GM12878 (cell line): ENCODE results near the gene PTPN2. TPM values are rescaled to one million over a fixed set of nuclear protein-coding genes. Genes with fewer than 3 reads are reported as not detected.

Experiments
- ATAC-seq: fragments of 200-7000 bp; cut with Tn5 transposase; 3 replicates; pipeline ENCODE4 v1.9.1; 2020; ENCODE audit warnings: mild to moderate bottlenecking, moderate library complexity
- BruUV-seq: library from RNA; stranded (reverse); fragments of 400-500 nt; replicated peaks from 2 replicates; lab custom pipeline; 2021; lab: Mats Ljungman, UMichigan
- CTCF ChIA-PET: fragments of 300-600 bp; sonication (Branson Sonifier 250); formaldehyde crosslinking; extraction: SDS; loops from one replicate; lab custom pipeline; 2021; ENCODE audit warnings: inconsistent platforms; lab: Yijun Ruan, JAX
- POLR2A ChIA-PET: fragments of 350-600 bp; formaldehyde crosslinking; extraction: SDS; loops from one replicate; lab custom pipeline; 2021; ENCODE audit warnings: inconsistent platforms; lab: Charles Lee
- RAD21 ChIA-PET: fragments of 300-600 bp; sonication (Branson Sonifier 250); formaldehyde crosslinking; loops from one replicate; lab custom pipeline; 2023; ENCODE audit warnings: antibody characterized with exemption; ENCODE audit not compliant: unreplicated experiment; lab: Charles Lee
- SMC1A ChIA-PET: fragments of 300-600 bp; sonication (Branson Sonifier 250); formaldehyde crosslinking; loops from one replicate; lab custom pipeline; 2023; ENCODE audit not compliant: unreplicated experiment, uncharacterized antibody; lab: Charles Lee
- DNase-seq: peaks from one replicate; pipeline ENCODE4 v3.0.0-alpha.2; 2011; ENCODE audit warnings: low read depth, low spot score
- FAIRE-seq: peaks from 3 replicates; lab custom pipeline; 2011; peaks lifted over from hg19 to GRCh38; lab: Jason Lieb, UNC
- H2AFZ ChIP-seq: 2 replicates; pipeline ENCODE4 v1.6.0; 2011; ENCODE audit warnings: low read depth, low read length, control low read depth; ENCODE audit not compliant: control insufficient read depth
- H3K27ac ChIP-seq: 2 replicates; pipeline ENCODE4 v1.5.1; 2011; ENCODE audit warnings: control low read depth; ENCODE audit not compliant: control insufficient read depth, insufficient read depth
- H3K27me3 ChIP-seq, 2 experiments: replicated peaks in 1 of 2; 2 replicates each; pipeline versions ENCODE4 v1.6.0 to v1.6.1; 2011; ENCODE audit warnings: low read length in 1 of 2; ENCODE audit not compliant: control insufficient read depth in 2 of 2, insufficient read depth in 2 of 2
- H3K36me3 ChIP-seq, 2 experiments: 2 replicates each; pipeline ENCODE4 v1.5.1; 2011; ENCODE audit warnings: low read length in 1 of 2; ENCODE audit not compliant: control insufficient read depth in 2 of 2, insufficient read depth in 2 of 2
- H3K4me1 ChIP-seq: 2 replicates; pipeline ENCODE4 v1.6.1; 2011; ENCODE audit warnings: mild to moderate bottlenecking, low read length, moderate library complexity, mixed read lengths; ENCODE audit not compliant: control insufficient read depth, insufficient read depth
- H3K4me2 ChIP-seq: 2 replicates; pipeline ENCODE4 v1.6.0; 2011; ENCODE audit warnings: control low read depth; ENCODE audit not compliant: control insufficient read depth, insufficient read depth
- H3K4me3 ChIP-seq: fragments of 200-600 bp; sonication (generic); 2 replicates; pipeline ENCODE4 v1.5.1; 2016
- H3K79me2 ChIP-seq: 2 replicates; pipeline ENCODE4 v1.6.0; 2011; ENCODE audit warnings: low read length; ENCODE audit not compliant: control insufficient read depth, insufficient read depth
- H3K9ac ChIP-seq: 2 replicates; pipeline ENCODE4 v1.8.0; 2011; ENCODE audit warnings: low read length, control low read depth, mixed read lengths; ENCODE audit not compliant: control insufficient read depth, insufficient read depth
- H3K9me3 ChIP-seq: replicated peaks from 3 replicates; pipeline ENCODE4 v1.5.1; 2011; ENCODE audit warnings: mild to moderate bottlenecking, low read length; ENCODE audit not compliant: control insufficient read depth, insufficient read depth
- H4K20me1 ChIP-seq: 2 replicates; pipeline ENCODE4 v1.6.0; 2011; ENCODE audit not compliant: control insufficient read depth, insufficient read depth
- BCL11A ChIP-seq: IDR thresholded peaks from 2 replicates; pipeline ENCODE4 v1.6.1; 2011; ENCODE audit warnings: low read depth, low read length
- BMI1 ChIP-seq: fragments of 450-650 bp; IDR thresholded peaks from 2 replicates; pipeline ENCODE4 v1.6.1; 2016; ENCODE audit warnings: mild to moderate bottlenecking, moderate library complexity, borderline replicate concordance
- BRCA1 ChIP-seq: IDR thresholded peaks from 2 replicates; pipeline ENCODE4 v1.6.1; 2011; ENCODE audit warnings: low read depth, low read length, improper control_type of control experiment
- CREB1 ChIP-seq: IDR thresholded peaks from 2 replicates; pipeline ENCODE4 v1.6.1; 2012; ENCODE audit warnings: low read depth, mild to moderate bottlenecking, inconsistent platforms
- CREM ChIP-seq: IDR thresholded peaks from 2 replicates; pipeline ENCODE4 v1.6.1; 2014; ENCODE audit warnings: antibody characterized with exemption, low read depth
- HCFC1 ChIP-seq: fragments of 150-350 bp; IDR thresholded peaks from 2 replicates; pipeline ENCODE4 v1.6.1; 2014; ENCODE audit warnings: low read length
- IKZF2 ChIP-seq, 2 experiments: fragments of 450-650 bp; IDR thresholded peaks; 2 replicates each; pipeline ENCODE4 v1.6.1; 2017; ENCODE audit warnings: mild to moderate bottlenecking in 2 of 2, moderate library complexity in 2 of 2
- MTA3 ChIP-seq: IDR thresholded peaks from 2 replicates; pipeline ENCODE4 v1.6.1; 2012; ENCODE audit warnings: low read length, inconsistent platforms, borderline replicate concordance
- MXI1 ChIP-seq: fragments of 150-350 bp; IDR thresholded peaks from 2 replicates; pipeline ENCODE4 v1.6.1; 2011; ENCODE audit warnings: low read depth, mild to moderate bottlenecking, inconsistent platforms, low read length, improper control_type of control experiment
- NBN ChIP-seq: fragments of 450-650 bp; IDR thresholded peaks from 2 replicates; pipeline ENCODE4 v1.6.1; 2016
- NFXL1 ChIP-seq: fragments of 450-650 bp; IDR thresholded peaks from 2 replicates; pipeline ENCODE4 v1.6.1; 2017; ENCODE audit warnings: antibody characterized with exemption, mild to moderate bottlenecking, borderline replicate concordance
- PKNOX1 ChIP-seq: fragments of 450-650 bp; IDR thresholded peaks from 2 replicates; pipeline ENCODE4 v1.6.1; 2016; ENCODE audit warnings: mild to moderate bottlenecking
- POLR2AphosphoS2 ChIP-seq: IDR thresholded peaks from 2 replicates; pipeline ENCODE4 v1.6.1; 2011; ENCODE audit warnings: low read depth, mild to moderate bottlenecking, low read length, improper control_type of control experiment, moderate library complexity
- PRDM15 ChIP-seq: fragments of 450-650 bp; formaldehyde crosslinking; IDR thresholded peaks from 2 replicates; pipeline ENCODE4 v1.4.0; 2020; ENCODE audit warnings: mild to moderate bottlenecking, moderate library complexity
- WRNIP1 ChIP-seq: IDR thresholded peaks from 2 replicates; pipeline ENCODE4 v1.6.1; 2011; ENCODE audit warnings: low read depth, low read length, improper control_type of control experiment, borderline replicate concordance
- ZNF207 ChIP-seq: fragments of 450-650 bp; IDR thresholded peaks from 2 replicates; pipeline ENCODE4 v1.6.1; 2014; ENCODE audit warnings: antibody characterized with exemption, mild to moderate bottlenecking, borderline replicate concordance
- ZNF274 ChIP-seq: IDR thresholded peaks from one replicate; pipeline ENCODE4 v1.8.0; 2011; ENCODE audit not compliant: insufficient read length, insufficient read depth
- ZNF384 ChIP-seq: IDR thresholded peaks from 2 replicates; pipeline ENCODE4 v1.6.1; 2012; ENCODE audit warnings: low read depth, mild to moderate bottlenecking, low read length, improper control_type of control experiment, borderline replicate concordance
- WGBS: methylation state at CpG from one replicate; pipeline ENCODE4 v1.1.6; 2016; ENCODE audit warnings: low lambda C conversion rate; ENCODE audit not compliant: insufficient replicate concordance, insufficient coverage; ENCODE audit errors: missing lambda C conversion rate; 5-methylcytosine and 5-hydroxymethylcytosine counted together
- in situ Hi-C: fragments of 300-500 bp; cut with MboI; formaldehyde crosslinking; loops from 9 replicates; pipeline ENCODE4 v1.14.3; 2018; ENCODE audit warnings: mixed read lengths
- intact Hi-C: fragments of 100-400 bp; cut with micrococcal nuclease; formaldehyde crosslinking; loops from one replicate; pipeline ENCODE4 v1.14.2; 2022; ENCODE audit not compliant: unreplicated experiment
- polyA plus RNA-seq, 11 experiments: library from polyadenylated mRNA; depleted of rRNA in 4 of 11; unstranded in 6 of 11; stranded (reverse) in 5 of 11; fragments of >200 nt; fragmentation: Nextera tagmentation in 4 of 11; fragmentation: Illumina TruSeq in 1 of 11; extraction: Ambion mirVana in 4 of 11; extraction: Trizol in 1 of 11; gene quantifications; 1 replicate in 1 of 11; 2 replicates in 10 of 11; pipeline versions ENCODE4 v1.2.1 to v1.2.3, GENCODE V29; 2011 to 2016; ENCODE audit warnings: inconsistent platforms in 2 of 11, missing spikeins in 2 of 11, low read depth in 1 of 11
- total RNA-seq, 4 experiments: library from RNA; depleted of rRNA in 3 of 4; stranded (reverse); fragments of >200 nt in 3 of 4; fragmentation: Illumina TruSeq in 1 of 4; extraction: Trizol in 1 of 4; gene quantifications; 2 replicates each; pipeline versions ENCODE4 v1.2.1 to v1.2.3, GENCODE V29; 2013 to 2021

PTPN2 gene
- total and polyA plus RNA-seq, 10 of the 15 experiments (the other 5 are each of a cell fraction or from before 2014, with no cell fraction given), result 46.5 to 86.7 (median 64.6) TPM

- H2AFZ ChIP-seq, result peak overlapping the region; percentile 51
- in situ Hi-C loops, result no loop called here
- TF ChIP-seq WRNIP1 (no peak), NBN (no peak; the same call in 1 of the 2 replicates), CREM (no peak), ZNF207 (no peak), BMI1 (no peak), MTA3 (no peak), IKZF2 (IDR thresholded peaks at IDR 0.05) (0 out of 4 replicates have a peak, but pooled peaks have one; percentile 18 to 23), PKNOX1 (no peak), CREB1 (no peak), BCL11A (no peak), NFXL1 (no peak), HCFC1 (no peak), PRDM15 (CRISPR knock-in tag) (no peak), POLR2AphosphoS2 (peak; percentile 18), ZNF384 (no peak), BRCA1 (no peak), ZNF274 (no peak), MXI1 (0 out of 2 replicates have a peak, but pooled peaks have one; percentile 16)
These were observed 628 bp upstream of the PTPN2 start for GRCh38 chr18:12884406-12885323.

More at GRCh38 chr18:12884406-12885323, 628 bp upstream of the PTPN2 start:
- Histone ChIP-seq H3K79me2 (peaks cover 44% of the 10 kb centered on the region), H3K36me3 (no peaks in the 10 kb centered on the region), H3K4me2 (peak overlapping the region; percentile 53), H3K27me3 (no peaks in the 10 kb centered on the region), H3K27ac (peak overlapping the region; percentile 78), H3K4me3 (peak overlapping the region; percentile 70), H4K20me1 (no peaks in the 10 kb centered on the region; the same call in 1 of the 2 replicates), H3K9ac (peak overlapping the region; percentile 71), H3K9me3 (no peaks in the 10 kb centered on the region), H3K4me1 (peaks cover 29% of the 10 kb centered on the region)
- TSS peak; percentile 94 for BruUV-seq
- DNase-seq (no peak), FAIRE-seq (no peak), ATAC-seq (no peak)
- ChIA-PET SMC1A (interaction anchor here (0.6 to 3.7 kb wide), 24 partner anchors 9 to 183 kb away, joined by 3 to 33 read pairs (median 4); partner anchors contain the start of genes CEP76 and SEH1L), RAD21 (interaction anchor here (0.6 to 11.3 kb wide), 16 partner anchors 11 to 683 kb away, joined by 3 to 81 read pairs (median 4); no protein-coding TSS in a partner anchor), CTCF (interaction anchor here (0.7 to 2.6 kb wide), 15 partner anchors 9 to 683 kb away, joined by 3 to 14 read pairs (median 3); no protein-coding TSS in a partner anchor), POLR2A (interaction anchor here (0.6 to 6.2 kb wide), 15 partner anchors 22 to 728 kb away, joined by 3 to 62 read pairs (median 6); partner anchors contain the start of genes AFG3L2, CEP192 and CEP76)
- intact Hi-C loops, result loop anchor here (2.0 to 10.0 kb wide), 5 partner anchors 50 to 678 kb away; partner anchors contain the start of genes AFG3L2, CEP192 and SEH1L
- WGBS, result under 1% methylated on average over 25 of the region's 35 CpGs
